Urinary bladder (tissue), 4 donors: ENCODE measurements around the gene LNX1. TPM values are rescaled to one million over a fixed set of nuclear protein-coding genes. Genes with fewer than 3 reads are reported as not detected.

Experiments used
- DNase-seq: peaks from one replicate; pipeline ENCODE4 v3.0.0-alpha.2; 2015; ENCODE audit errors: extremely low spot score
- H3K27ac ChIP-seq: one replicate; pipeline ENCODE4 v1.5.1; 2013; ENCODE audit warnings: low read depth, mild to moderate bottlenecking, moderate library complexity
- H3K36me3 ChIP-seq: one replicate; pipeline ENCODE4 v1.6.1; 2013; ENCODE audit warnings: mild to moderate bottlenecking, moderate library complexity; ENCODE audit not compliant: insufficient read depth
- H3K4me1 ChIP-seq: one replicate; pipeline ENCODE4 v1.6.1; 2013; ENCODE audit warnings: mild to moderate bottlenecking, moderate library complexity; ENCODE audit not compliant: insufficient read depth
- H3K4me3 ChIP-seq: one replicate; pipeline ENCODE4 v1.5.1; 2013; ENCODE audit warnings: low read depth, low read length
- WGBS: extraction: QIAGEN DNeasy Blood & Tissue Kit; methylation state at CpG from one replicate; pipeline ENCODE4 v1.1.7; 2013; 5-methylcytosine and 5-hydroxymethylcytosine counted together
- polyA plus RNA-seq: library from polyadenylated mRNA; stranded (reverse); fragments of 200-250 nt; gene quantifications from one replicate; pipeline ENCODE4 v1.2.3, GENCODE V29; 2013
- total RNA-seq: library from RNA; depleted of rRNA; stranded (reverse); fragments of >200 nt; gene quantifications from one replicate; pipeline ENCODE4 v1.2.3, GENCODE V29; 2014
- donor health status: healthy with polysubstance abuse.
- donor health status: healthy.

Gene LNX1
- total and polyA plus RNA-seq, 2 donors, result 6.6 to 7.9 TPM

DNA sequence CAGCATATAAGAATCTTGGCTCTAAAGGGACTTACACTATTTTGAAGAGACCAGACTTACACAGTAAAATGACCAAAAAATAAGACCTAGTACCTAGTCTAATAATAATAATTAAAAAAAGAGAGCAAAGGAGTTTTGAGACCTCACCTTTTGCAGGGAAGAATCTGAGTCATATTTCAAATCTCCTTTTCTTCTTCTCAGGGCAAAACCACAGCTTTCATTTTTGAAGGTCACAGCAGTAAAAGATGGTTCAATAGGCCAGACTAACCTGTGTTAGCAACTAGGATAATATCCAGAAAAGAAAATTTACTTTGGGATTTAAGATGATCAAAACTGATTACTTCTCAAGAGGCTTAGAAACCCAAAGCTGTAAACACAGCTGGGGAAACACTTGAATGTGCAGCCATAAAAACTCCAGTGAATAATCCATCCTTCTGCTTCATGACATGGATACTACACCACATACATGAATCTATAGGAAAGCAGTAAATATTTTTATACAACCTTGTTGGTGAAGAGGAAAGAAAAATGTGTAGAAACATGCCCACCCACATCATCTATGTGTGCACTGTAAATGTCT, 25.9 kb upstream of the LNX1 start:
- DNase-seq, result no peak
- Histone ChIP-seq H3K27ac (no peak overlapping the region), H3K4me1 (no peaks in the 10 kb centered on the region), H3K36me3 (peaks cover 3% of the 10 kb centered on the region), H3K4me3 (no peak overlapping the region)

DNA sequence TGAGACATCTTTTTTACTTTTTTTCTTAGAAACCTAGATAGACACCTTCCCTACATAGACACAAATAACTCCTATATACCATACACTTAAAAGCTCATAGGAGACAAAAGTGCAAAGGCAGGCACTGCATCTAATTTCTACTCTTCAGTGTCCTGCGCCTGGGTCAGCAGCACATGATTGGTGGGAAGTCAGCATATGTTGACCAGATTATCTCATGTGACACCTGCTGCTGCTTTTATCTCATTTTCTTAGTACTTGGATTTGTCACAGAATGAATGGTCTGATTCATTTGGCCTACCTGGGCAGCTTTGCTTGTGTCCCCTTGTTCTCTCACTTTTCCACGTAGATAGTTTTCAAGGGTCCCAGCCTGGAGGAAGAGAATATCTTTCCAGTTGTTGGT, 24.9 kb upstream of the LNX1 start:
- no peak overlapping the region for H3K27ac ChIP-seq
- H3K36me3 ChIP-seq, result peaks cover 3% of the 10 kb centered on the region
- DNase-seq, result no peak
- no peaks in the 10 kb centered on the region for H3K4me1 ChIP-seq
- 95% methylated on average over 2 of the region's 2 CpGs for WGBS
- H3K4me3 ChIP-seq, result no peak overlapping the region

DNA sequence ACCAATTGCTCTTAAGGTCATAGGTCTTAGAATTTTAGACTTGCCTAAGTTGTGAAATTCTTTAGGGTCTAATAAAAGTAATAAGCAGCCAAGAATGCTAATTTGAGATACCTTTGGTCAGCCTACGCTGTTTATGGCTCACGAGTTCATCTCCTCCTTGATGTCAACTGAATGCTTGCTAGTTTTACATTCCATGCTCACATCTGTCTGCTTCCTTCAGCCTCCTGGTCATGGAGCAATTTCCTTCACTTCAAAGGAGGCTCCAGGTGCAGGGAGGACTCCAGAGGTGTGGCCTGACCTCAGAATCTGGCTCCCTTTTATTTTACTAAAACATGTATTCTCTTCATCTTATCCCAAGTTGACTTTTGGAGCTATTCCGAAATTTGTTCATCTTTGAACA, 23.3 kb upstream of the LNX1 start:
- no peak overlapping the region for H3K4me3 ChIP-seq
- DNase-seq, result no peak
- H3K4me1 ChIP-seq, result no peaks in the 10 kb centered on the region
- H3K27ac ChIP-seq, result no peak overlapping the region
- WGBS, result 92% methylated on average over 3 of the region's 3 CpGs
- H3K36me3 ChIP-seq, result no peaks in the 10 kb centered on the region

DNA sequence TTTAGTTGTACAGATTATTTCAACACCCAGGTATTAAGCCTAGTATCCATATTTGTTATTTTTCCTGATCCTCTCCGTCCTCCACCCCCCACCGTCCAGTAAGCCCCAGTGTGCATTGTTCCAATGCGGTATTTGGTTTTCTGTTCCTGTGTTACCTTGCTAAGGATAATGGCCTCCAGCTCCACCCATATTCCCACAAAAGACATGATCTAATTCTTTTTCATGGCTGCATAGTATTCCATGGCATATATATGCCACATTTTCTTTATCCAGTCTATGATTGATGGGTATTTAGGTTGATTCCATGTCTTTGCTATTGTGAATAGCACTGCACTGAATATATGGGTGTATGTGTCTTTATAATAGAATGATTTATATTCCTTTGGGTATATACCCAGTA, 22.1 kb upstream of the LNX1 start:
- H3K4me1 ChIP-seq, result no peaks in the 10 kb centered on the region
- DNase-seq, result no peak
- WGBS, result 99% methylated on average over 3 of the region's 3 CpGs
- no peaks in the 10 kb centered on the region for H3K36me3 ChIP-seq
- no peak overlapping the region for H3K4me3 ChIP-seq
- H3K27ac ChIP-seq, result no peak overlapping the region

DNA sequence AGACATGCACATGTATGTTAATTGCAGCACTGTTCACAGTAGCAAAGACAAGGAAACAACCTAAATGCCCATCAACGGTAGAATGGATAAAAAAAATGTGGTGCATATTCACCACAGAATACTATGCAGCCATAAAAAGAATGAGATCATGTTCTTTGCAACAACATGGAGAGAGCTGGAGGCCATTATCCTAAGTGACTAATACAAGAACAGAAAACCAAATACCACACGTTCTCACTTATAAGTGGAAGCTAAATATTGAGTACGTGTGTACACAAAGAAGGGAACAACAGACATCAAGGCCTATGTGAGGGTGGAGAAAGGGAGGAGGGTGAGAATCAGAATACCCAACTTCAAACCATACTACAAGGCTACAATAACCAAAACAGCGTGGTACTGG, 17.4 kb upstream of the LNX1 start:
- H3K4me1 ChIP-seq, result no peaks in the 10 kb centered on the region
- no peak overlapping the region for H3K4me3 ChIP-seq
- DNase-seq, result no peak
- WGBS, result 94% methylated on average over 4 of the region's 4 CpGs
- no peaks in the 10 kb centered on the region for H3K36me3 ChIP-seq
- H3K27ac ChIP-seq, result no peak overlapping the region

DNA sequence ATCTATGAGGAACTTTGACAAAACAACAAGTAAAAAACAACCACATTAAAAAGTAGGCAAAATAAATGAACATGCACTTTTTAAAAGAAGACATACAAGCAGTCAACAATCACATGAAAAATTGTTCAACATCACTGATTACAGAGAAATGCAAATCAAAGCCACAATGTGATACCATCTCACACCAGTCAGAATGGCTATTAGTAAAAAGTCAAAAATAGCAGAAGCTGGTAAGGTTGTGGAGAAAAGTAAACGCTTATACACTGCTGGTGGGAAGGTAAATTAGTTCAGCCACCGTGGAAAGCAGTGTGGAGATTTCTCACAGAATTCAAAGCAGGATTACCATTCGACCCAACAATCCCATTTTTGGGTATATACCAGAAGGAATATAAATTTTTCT, 17.0 kb upstream of the LNX1 start:
- Histone ChIP-seq H3K4me1 (no peaks in the 10 kb centered on the region), H3K27ac (no peak overlapping the region), H3K4me3 (no peak overlapping the region), H3K36me3 (no peaks in the 10 kb centered on the region)
- no peak for DNase-seq
- 91% methylated on average over 3 of the region's 3 CpGs for WGBS

DNA sequence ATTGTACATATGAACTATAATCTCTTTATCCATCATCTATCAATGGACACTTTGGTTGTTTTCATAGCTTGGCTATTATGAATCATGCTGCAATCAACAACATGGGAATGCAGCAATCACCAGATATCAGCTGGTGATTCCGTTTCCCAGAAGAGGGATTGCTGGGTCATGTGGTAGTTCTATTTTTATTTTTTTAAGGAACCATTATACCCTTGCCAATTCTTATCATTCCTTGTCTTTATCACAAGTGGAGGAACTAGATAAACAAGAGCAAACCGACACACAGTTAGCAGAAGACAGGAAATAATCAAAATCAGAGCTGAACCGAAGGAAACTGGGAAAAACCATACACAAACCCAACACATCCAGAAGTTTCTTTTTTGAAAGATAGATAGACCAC, 14.5 kb upstream of the LNX1 start:
- H3K27ac ChIP-seq, result no peak overlapping the region
- peaks cover 2% of the 10 kb centered on the region for H3K4me1 ChIP-seq
- no peak for DNase-seq
- H3K36me3 ChIP-seq, result no peaks in the 10 kb centered on the region
- no peak overlapping the region for H3K4me3 ChIP-seq
- WGBS, result 43% methylated on average over 3 of the region's 3 CpGs

DNA sequence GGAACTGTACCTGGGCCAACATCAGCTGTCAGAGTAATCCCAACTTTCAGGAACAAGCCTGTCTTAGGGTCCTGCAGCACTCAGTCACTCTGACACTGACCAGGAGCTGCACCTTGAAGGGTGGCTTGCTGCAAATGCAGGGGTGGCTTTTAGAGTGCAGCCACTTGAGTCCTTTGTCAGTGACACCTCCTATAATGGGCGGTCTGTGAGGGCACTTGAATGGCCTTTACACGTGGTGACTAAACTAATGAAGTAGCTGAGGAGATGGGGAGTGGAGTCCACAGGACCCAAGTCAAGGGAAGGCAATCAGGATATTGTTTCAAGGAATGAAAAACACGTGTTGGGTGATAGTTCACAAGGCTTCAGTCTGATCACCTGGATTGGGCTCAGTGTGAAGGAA, 11.1 kb upstream of the LNX1 start:
- H3K36me3 ChIP-seq, result no peaks in the 10 kb centered on the region
- WGBS, result 79% methylated on average over 3 of the region's 3 CpGs
- peaks cover 2% of the 10 kb centered on the region for H3K4me1 ChIP-seq
- DNase-seq, result no peak
- H3K4me3 ChIP-seq, result no peak overlapping the region
- H3K27ac ChIP-seq, result no peak overlapping the region

DNA sequence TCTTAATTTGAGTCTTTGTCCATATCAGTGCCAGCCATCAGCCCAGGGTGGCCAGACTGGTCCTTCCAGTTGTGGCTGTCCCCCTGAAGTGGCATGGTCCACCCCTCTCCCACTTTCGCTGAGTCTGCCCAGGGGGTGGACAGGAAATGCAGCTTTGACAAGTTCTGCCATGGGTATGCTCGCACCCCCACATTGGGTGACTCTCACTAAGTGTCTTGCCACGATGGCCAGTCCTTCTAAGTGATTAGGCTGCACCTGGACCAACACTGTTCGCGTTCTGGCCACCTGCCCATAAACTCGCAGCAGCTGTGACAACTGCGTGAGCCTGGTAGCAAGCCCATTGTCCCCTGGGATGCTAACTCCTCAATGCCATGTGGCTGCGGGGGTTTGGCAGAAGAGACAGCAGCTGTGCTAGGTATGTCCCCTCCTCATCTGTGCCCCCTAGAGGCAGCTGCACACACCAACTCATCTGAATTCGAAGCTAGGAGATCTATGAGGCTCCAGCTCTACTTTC, 10.0 kb upstream of the LNX1 start:
- DNase-seq, result no peak
- H3K27ac ChIP-seq, result no peak overlapping the region
- WGBS, result 75% methylated on average over 9 of the region's 9 CpGs
- no peaks in the 10 kb centered on the region for H3K36me3 ChIP-seq
- H3K4me3 ChIP-seq, result no peak overlapping the region
- H3K4me1 ChIP-seq, result peaks cover 2% of the 10 kb centered on the region

DNA sequence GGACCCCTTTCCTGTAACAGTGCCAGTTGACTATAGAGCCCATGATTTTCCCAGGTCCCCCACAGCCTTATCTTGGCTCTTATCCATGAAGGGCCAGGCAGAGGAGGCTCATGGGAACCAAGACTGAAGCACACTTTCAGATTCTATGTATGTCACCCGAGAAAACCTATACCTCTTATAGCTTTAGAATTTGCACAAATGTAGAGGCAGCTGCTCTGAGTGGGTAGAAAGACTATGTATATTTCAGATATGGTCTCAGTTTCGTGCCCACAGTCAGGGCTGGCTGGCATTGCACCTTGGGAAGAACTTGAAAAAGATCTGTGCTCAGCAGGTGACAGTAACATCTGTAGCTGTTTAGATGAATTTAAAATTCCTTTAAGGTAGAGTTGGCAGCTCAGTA, 8.3 kb upstream of the LNX1 start:
- H3K4me1 ChIP-seq, result peaks cover 3% of the 10 kb centered on the region
- WGBS, result 90% methylated on average over 2 of the region's 2 CpGs
- H3K36me3 ChIP-seq, result no peaks in the 10 kb centered on the region
- H3K4me3 ChIP-seq, result no peak overlapping the region
- no peak overlapping the region for H3K27ac ChIP-seq
- DNase-seq, result no peak

DNA sequence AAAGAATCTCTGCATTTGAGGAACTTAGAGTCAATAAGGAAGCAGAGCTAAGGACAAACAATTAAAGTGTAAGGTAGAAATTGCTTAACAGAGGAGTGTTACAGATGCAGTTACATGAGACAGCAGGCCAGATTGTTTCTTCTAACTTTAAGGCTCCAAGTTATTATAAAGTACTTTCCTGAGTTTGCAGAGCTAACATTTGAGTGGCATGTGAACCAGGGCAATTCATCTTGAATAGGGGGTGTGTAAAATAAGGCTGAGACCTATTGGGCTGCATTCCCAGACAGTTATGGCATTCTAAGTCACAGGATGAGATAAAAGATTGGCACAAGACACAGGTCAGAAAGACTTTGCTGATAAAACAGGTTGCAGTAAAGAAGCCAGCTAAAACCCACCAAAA, 7.6 kb upstream of the LNX1 start:
- no peak for DNase-seq
- no peak overlapping the region for H3K4me3 ChIP-seq
- no peak overlapping the region for H3K27ac ChIP-seq
- H3K4me1 ChIP-seq, result peaks cover 3% of the 10 kb centered on the region
- H3K36me3 ChIP-seq, result no peaks in the 10 kb centered on the region

DNA sequence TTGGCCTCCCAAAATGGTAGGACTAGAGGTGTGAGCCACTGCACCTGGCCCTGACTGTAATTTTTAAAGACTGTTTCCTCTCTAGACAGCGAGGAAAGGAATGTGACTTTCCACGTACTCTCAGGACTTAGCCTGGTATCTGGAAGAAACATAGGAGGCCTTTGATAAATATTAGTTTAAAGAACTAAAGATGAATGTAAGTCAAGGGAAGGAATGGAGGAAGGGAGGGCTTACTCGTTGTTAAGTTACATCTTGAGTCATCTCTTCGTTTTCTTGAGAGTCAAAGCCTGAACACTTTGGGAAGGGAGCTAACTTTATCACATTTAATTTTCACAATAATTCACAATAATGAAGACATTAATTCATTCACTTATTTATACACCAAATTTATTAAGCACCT, 7.2 kb upstream of the LNX1 start:
- peaks cover 3% of the 10 kb centered on the region for H3K4me1 ChIP-seq
- 84% methylated on average over 4 of the region's 4 CpGs for WGBS
- no peak overlapping the region for H3K4me3 ChIP-seq
- no peaks in the 10 kb centered on the region for H3K36me3 ChIP-seq
- no peak overlapping the region for H3K27ac ChIP-seq
- no peak for DNase-seq

DNA sequence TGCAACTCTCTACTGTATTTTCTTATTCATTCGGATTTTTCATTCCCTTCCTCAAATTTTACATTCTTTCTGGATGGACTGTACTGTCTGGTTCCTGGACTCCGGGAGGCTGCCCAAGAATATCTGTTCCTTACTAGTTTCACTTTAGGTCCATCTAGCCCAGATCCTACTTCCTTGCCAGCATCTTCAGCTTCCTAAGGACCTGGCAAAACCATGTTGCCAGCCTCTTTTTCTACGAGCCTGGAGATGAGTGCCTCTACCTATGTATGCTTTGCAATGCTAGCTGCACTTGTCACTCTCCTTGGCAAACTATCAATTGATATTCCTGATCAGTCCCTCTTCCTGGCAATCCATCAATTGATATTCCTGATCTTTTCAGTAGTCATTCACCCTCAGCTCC, 5.6 kb upstream of the LNX1 start:
- WGBS, result 91% methylated on average over 3 of the region's 3 CpGs

DNA sequence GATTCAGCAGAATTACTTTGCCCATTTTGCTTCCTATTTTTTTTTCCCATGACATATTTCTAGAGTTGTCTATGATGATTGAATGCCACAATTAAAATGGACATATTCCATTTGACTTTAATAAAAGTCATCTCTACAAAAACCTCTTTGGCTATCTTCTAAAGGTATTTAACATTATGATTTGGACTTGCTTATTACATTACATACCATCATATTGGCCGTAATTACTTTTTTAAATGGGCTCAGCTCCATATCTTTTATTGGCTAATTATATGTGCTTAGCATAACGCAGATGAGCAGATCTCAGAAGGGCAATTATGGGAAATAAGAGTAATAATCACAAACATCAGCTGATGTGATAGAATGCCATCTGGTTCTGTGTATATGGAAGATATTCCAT, 4.5 kb upstream of the LNX1 start:
- peaks cover 1% of the 10 kb centered on the region for H3K4me1 ChIP-seq
- 91% methylated on average over 2 of the region's 2 CpGs for WGBS

More for the DNA sequence above, 5.6 kb upstream of the LNX1 start:
- peaks cover 3% of the 10 kb centered on the region for H3K4me1 ChIP-seq
- H3K27ac ChIP-seq, result no peak overlapping the region
- DNase-seq, result no peak
- no peak overlapping the region for H3K4me3 ChIP-seq
- no peaks in the 10 kb centered on the region for H3K36me3 ChIP-seq

DNA sequence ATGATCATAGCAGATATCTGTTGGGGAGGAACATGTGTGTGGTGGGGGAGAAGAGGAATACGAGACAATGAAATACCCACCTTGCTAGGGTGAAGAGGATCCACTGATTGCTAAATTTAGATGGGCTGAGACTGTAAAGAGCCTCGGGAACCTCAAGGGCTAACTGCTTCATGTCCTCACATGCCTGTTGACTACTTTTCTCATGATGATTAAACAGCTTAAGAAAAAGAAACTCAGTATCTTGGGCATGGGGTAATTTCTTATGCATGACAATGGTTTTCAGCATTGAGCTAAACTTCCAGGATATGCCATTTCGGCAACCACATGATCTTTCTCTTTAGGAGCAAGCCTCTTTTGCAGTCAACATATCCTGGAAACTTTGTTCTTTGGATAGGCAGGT, 3.9 kb upstream of the LNX1 start:
- peaks cover 1% of the 10 kb centered on the region for H3K4me1 ChIP-seq
- no peak overlapping the region for H3K4me3 ChIP-seq
- no peak overlapping the region for H3K27ac ChIP-seq
- 85% methylated on average over 3 of the region's 3 CpGs for WGBS
- no peaks in the 10 kb centered on the region for H3K36me3 ChIP-seq
- no peak for DNase-seq

More for the DNA sequence above, 4.5 kb upstream of the LNX1 start:
- Histone ChIP-seq H3K4me3 (no peak overlapping the region), H3K27ac (no peak overlapping the region), H3K36me3 (no peaks in the 10 kb centered on the region)
- no peak for DNase-seq
